ENCODE data around the gene LCA5. TPM values are rescaled to one million over a fixed set of nuclear protein-coding genes. Genes with fewer than 3 reads are reported as not detected.
A peak's percentile ranks its signal among the peaks of the same experiment; 100 is the strongest.

Gene LCA5
- total and polyA plus RNA-seq, 2 experiments from 2014 or later = 2.4 to 5.6 TPM

DNA sequence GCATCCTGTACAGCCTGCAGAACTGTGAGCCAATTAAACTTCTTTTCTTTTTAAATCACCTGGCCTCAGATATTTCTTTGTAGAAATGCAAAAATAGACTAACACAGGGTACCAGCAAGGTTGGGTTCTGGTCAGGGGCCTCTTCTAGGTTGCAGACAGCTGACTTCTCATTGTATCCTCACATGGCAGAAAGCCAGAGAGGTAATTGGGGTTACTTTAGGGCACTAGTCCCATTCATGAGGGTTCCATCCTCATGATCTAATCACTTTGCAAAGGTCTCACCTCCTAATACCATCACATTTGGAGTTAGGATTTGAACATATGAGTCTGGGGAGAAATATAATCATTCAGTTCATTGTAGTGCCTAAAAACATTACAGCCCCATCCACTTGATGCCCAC, 101.5 kb downstream of the LCA5 start:
- Histone ChIP-seq H3K27me3 (no peaks in the 10 kb centered on the region), H3K36me3 (replicated peaks; ENCODE audit: insufficient read depth, low read depth) (no peaks in the 10 kb centered on the region), H3K4me1 (ENCODE audit: insufficient read depth) (peaks cover 4% of the 10 kb centered on the region), H3K79me2 (no peaks in the 10 kb centered on the region), H3K4me3 (no peak overlapping the region), H3K27ac (peak overlapping the region; percentile 26), H2AFZ (no peak overlapping the region), H3K4me2 (no peak overlapping the region), H3K9me2 (replicated peaks; ENCODE audit: insufficient read depth) (no peaks in the 10 kb centered on the region), H4K20me1 (ENCODE audit: insufficient read depth, poor library complexity, severe bottlenecking) (no peaks in the 10 kb centered on the region), H3K9me3 (ENCODE audit: low read depth) (no peaks in the 10 kb centered on the region)
- peak; percentile 27 for DNase-seq (ENCODE audit: low spot score)
- TF ChIP-seq EZH2phosphoT487 (IDR thresholded peaks at IDR 0.05; ENCODE audit: low read depth, severe bottlenecking, unreplicated experiment) (no peak), EZH2 (IDR thresholded peaks at IDR 0.05; ENCODE audit: borderline replicate concordance) (no peak)
- TF ChIP-seq, protein P1, sequence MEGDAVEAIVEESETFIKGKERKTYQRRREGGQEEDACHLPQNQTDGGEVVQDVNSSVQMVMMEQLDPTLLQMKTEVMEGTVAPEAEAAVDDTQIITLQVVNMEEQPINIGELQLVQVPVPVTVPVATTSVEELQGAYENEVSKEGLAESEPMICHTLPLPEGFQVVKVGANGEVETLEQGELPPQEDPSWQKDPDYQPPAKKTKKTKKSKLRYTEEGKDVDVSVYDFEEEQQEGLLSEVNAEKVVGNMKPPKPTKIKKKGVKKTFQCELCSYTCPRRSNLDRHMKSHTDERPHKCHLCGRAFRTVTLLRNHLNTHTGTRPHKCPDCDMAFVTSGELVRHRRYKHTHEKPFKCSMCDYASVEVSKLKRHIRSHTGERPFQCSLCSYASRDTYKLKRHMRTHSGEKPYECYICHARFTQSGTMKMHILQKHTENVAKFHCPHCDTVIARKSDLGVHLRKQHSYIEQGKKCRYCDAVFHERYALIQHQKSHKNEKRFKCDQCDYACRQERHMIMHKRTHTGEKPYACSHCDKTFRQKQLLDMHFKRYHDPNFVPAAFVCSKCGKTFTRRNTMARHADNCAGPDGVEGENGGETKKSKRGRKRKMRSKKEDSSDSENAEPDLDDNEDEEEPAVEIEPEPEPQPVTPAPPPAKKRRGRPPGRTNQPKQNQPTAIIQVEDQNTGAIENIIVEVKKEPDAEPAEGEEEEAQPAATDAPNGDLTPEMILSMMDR (IDR thresholded peaks at IDR 0.05; ENCODE audit: poor library complexity) = no peak

Small RNA genes within 50 kb of the gene (small RNA-seq; reads per million reads assigned to genes)
- gene DBIP1 = not detected

Other genes starting within 250 kb of the LCA5 start
- 63.6 and 71.4 TPM in 2 replicates for gene SH3BGRL2, start 93.9 kb upstream of the LCA5 start, total RNA-seq
- gene SH3BGRL2, start 93.9 kb upstream of the LCA5 start, polyA plus RNA-seq = 23.4 and 24.1 TPM in 2 replicates